Mesendoderm (in vitro differentiated cells): ENCODE data around the gene ASTN1.

ENCODE experiments used
- DNase-seq: peaks from one replicate; pipeline ENCODE4 v3.0.0; 2013
- H2AK5ac ChIP-seq: 2 replicates; pipeline ENCODE4 v1.6.1; 2013; ENCODE audit warnings: low read length, inconsistent platforms
- H2BK120ac ChIP-seq: 2 replicates; pipeline ENCODE4 v1.6.1; 2013; ENCODE audit warnings: low read depth, mild to moderate bottlenecking, low read length, moderate library complexity, mixed read lengths
- H2BK15ac ChIP-seq: replicated peaks from 2 replicates; pipeline ENCODE4 v1.6.1; 2013; ENCODE audit warnings: low read depth, mild to moderate bottlenecking, moderate library complexity
- H2BK5ac ChIP-seq: 2 replicates; pipeline ENCODE4 v1.6.1; 2013; ENCODE audit warnings: low read length, inconsistent platforms
- H3K18ac ChIP-seq: 2 replicates; pipeline ENCODE4 v1.6.1; 2013; ENCODE audit warnings: mild to moderate bottlenecking, low read length, mixed read lengths
- H3K23ac ChIP-seq: one replicate; pipeline ENCODE4 v1.6.1; 2013; ENCODE audit warnings: low read length
- H3K27ac ChIP-seq: 2 replicates; pipeline ENCODE4 v1.5.1; 2013; ENCODE audit warnings: low read depth, mild to moderate bottlenecking, inconsistent platforms, low read length, moderate library complexity
- H3K27me3 ChIP-seq: 2 replicates; pipeline ENCODE4 v1.6.1; 2013; ENCODE audit warnings: low read length, control low read depth, mild to moderate bottlenecking, inconsistent platforms; ENCODE audit not compliant: insufficient read depth, poor library complexity
- H3K36me3 ChIP-seq: 2 replicates; pipeline ENCODE4 v1.6.1; 2013; ENCODE audit warnings: low read length, inconsistent platforms; ENCODE audit not compliant: control insufficient read depth, insufficient read depth
- H3K4ac ChIP-seq: one replicate; pipeline ENCODE4 v1.6.1; 2013; ENCODE audit warnings: low read depth, mild to moderate bottlenecking, low read length, moderate library complexity
- H3K4me1 ChIP-seq: 2 replicates; pipeline ENCODE4 v1.6.1; 2013; ENCODE audit warnings: low read depth, low read length, inconsistent platforms; ENCODE audit not compliant: control insufficient read depth
- H3K4me2 ChIP-seq: 2 replicates; pipeline ENCODE4 v1.6.1; 2013; ENCODE audit warnings: low read length
- H3K4me3 ChIP-seq: 2 replicates; pipeline ENCODE4 v1.5.1; 2013; ENCODE audit warnings: mild to moderate bottlenecking, low read length
- H3K56ac ChIP-seq: one replicate; pipeline ENCODE4 v1.6.1; 2013; ENCODE audit warnings: low read length
- H3K79me1 ChIP-seq: 2 replicates; pipeline ENCODE4 v1.6.1; 2013; ENCODE audit warnings: low read length, inconsistent platforms
- H3K79me2 ChIP-seq: 2 replicates; pipeline ENCODE4 v1.6.1; 2013; ENCODE audit warnings: mild to moderate bottlenecking, low read length; ENCODE audit not compliant: control insufficient read depth, insufficient read depth
- H3K9ac ChIP-seq: 2 replicates; pipeline ENCODE4 v1.6.1; 2013; ENCODE audit warnings: low read length, inconsistent platforms
- H4K5ac ChIP-seq: one replicate; pipeline ENCODE4 v1.6.1; 2013; ENCODE audit warnings: low read length
- H4K8ac ChIP-seq: one replicate; pipeline ENCODE4 v1.6.1; 2013; ENCODE audit warnings: low read depth, mild to moderate bottlenecking, control low read depth, low read length, moderate library complexity
- WGBS: extraction: QIAGEN DNeasy Blood & Tissue Kit; methylation state at CpG from one replicate; pipeline ENCODE4 v1.1.7; 2013; ENCODE audit warnings: low lambda C conversion rate, missing lambda C conversion rate; ENCODE audit not compliant: insufficient coverage; ENCODE audit errors: extremely low coverage; 5-methylcytosine and 5-hydroxymethylcytosine counted together

Gene ASTN1

DNA sequence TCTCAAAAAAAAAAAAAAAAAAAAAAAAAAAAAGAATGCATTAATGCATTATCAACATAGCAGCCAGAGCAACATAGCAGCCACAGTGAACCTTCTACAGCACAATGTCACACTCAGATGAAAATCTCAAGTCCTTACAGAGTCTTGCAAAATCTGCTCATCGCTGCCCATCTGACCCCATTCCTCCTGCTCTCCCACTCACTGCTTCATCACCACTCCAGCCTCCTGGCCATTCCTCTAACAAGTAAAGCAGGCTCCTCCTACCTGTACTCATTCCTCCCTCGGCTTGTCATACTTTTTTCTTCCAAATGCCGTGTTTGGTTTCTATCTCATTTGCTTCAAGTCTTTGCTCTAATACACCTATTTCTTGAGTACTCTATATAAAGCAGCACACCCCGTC is 35.8 kb upstream of the ASTN1 start:
- no peak overlapping the region for H3K18ac ChIP-seq
- H3K4me1 ChIP-seq = no peaks in the 10 kb centered on the region
- no peak overlapping the region for H2BK15ac ChIP-seq
- H4K8ac ChIP-seq = no peak overlapping the region
- H3K79me2 ChIP-seq = no peaks in the 10 kb centered on the region
- H3K4ac ChIP-seq = no peak overlapping the region
- no peak overlapping the region for H2BK120ac ChIP-seq
- H3K4me2 ChIP-seq = no peak overlapping the region
- no peak overlapping the region for H3K4me3 ChIP-seq
- H3K56ac ChIP-seq = no peak overlapping the region
- no peaks in the 10 kb centered on the region for H3K36me3 ChIP-seq
- WGBS = no CpG with 5 or more reads among the region's 4 CpGs
- no peaks in the 10 kb centered on the region for H3K79me1 ChIP-seq
- H3K27me3 ChIP-seq = no peaks in the 10 kb centered on the region
- no peak overlapping the region for H2BK5ac ChIP-seq
- H4K5ac ChIP-seq = no peak overlapping the region
- H2AK5ac ChIP-seq = no peak overlapping the region
- no peak for DNase-seq
- no peak overlapping the region for H3K27ac ChIP-seq
- H3K23ac ChIP-seq = no peak overlapping the region
- H3K9ac ChIP-seq = no peak overlapping the region

DNA sequence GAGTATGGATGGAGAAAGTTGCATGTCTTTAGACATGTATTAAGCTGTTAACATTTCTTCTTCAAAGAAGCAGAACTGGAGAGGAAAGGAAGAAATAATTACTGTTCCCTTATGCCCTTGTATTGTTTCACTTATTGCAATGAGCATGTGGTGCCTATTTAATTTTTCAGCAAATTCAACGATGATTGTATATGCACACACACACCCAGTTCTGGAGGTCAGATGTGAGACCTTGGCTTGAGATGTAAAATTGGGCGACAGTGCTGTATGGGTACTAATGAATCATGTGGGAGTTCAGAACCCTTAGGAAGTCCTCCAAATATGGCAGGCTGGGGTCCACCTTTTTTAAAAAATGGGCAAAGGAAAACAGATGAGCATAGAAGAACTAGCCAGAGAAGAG is 33.7 kb upstream of the ASTN1 start:
- Histone ChIP-seq H2BK5ac (no peak overlapping the region), H3K4me3 (no peak overlapping the region), H3K4me1 (no peaks in the 10 kb centered on the region), H3K18ac (no peak overlapping the region), H3K23ac (no peak overlapping the region), H3K79me2 (no peaks in the 10 kb centered on the region), H3K36me3 (no peaks in the 10 kb centered on the region), H4K8ac (no peak overlapping the region), H3K27me3 (no peaks in the 10 kb centered on the region), H3K27ac (no peak overlapping the region), H3K56ac (no peak overlapping the region), H3K4ac (no peak overlapping the region), H2BK15ac (no peak overlapping the region), H4K5ac (no peak overlapping the region), H2AK5ac (no peak overlapping the region), H3K4me2 (no peak overlapping the region), H2BK120ac (no peak overlapping the region), H3K9ac (no peak overlapping the region), H3K79me1 (no peaks in the 10 kb centered on the region)
- WGBS = no CpG with 5 or more reads among the region's 2 CpGs
- no peak for DNase-seq

DNA sequence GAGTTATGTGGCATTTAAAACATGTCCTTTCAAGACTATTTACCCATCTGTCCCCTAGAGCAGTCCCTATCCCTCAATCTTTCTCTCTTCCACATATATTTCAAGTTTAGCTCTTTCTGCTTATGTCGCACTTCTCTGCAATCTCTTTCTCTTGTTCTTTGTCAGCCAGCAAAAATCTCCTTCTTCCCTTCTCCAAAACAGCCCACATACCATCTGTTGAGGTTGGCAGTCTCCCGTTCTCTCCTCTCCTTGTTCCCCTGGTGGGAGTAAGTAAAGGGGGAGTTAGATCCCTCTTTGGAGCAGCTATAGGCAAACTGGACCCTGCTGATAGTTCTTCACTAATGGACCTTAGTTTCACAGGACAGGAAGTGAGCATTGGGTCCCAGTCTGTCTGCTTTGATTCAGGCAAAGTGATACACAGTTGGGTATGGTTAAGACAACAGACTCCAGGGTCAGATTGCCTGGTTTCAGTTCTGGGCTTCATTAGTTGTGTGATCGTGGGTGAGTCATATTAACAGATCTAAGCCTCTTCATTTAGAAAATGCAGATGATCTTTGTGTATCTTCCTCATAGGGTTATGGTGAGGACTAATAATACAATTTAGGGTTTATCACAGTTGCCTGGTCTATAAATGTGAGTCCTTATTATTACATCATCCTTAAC is 25.9 kb upstream of the ASTN1 start:
- WGBS = no CpG with 5 or more reads among the region's 3 CpGs
- Histone ChIP-seq H3K79me1 (no peaks in the 10 kb centered on the region), H2AK5ac (no peak overlapping the region), H3K36me3 (no peaks in the 10 kb centered on the region), H3K27me3 (no peaks in the 10 kb centered on the region), H3K4me2 (no peak overlapping the region), H3K79me2 (no peaks in the 10 kb centered on the region), H4K8ac (no peak overlapping the region), H3K56ac (no peak overlapping the region), H3K4me1 (no peaks in the 10 kb centered on the region), H3K23ac (no peak overlapping the region), H2BK120ac (no peak overlapping the region), H3K18ac (no peak overlapping the region), H3K9ac (no peak overlapping the region), H2BK5ac (no peak overlapping the region), H3K27ac (no peak overlapping the region), H2BK15ac (no peak overlapping the region), H3K4ac (no peak overlapping the region), H4K5ac (no peak overlapping the region), H3K4me3 (no peak overlapping the region)
- DNase-seq = no peak

DNA sequence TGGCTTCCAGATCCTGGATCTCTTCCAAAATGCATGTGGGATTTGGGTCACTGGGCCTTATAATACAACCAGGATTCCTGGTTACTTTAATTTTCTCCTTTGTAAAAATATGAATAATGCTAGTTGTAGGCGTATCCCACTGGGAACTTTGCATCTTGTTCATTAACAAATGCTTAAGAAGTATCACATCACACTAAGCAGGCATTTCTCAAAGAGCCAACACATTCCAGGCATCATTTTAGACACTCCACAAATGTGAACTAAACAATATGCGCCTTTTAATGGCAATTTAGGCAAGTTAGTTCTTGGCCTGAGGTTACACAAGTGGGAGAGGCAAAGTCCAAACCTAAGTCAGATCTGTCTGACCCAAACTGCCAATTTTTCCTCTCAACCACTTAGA is 22.1 kb upstream of the ASTN1 start:
- Histone ChIP-seq H3K4me2 (no peak overlapping the region), H3K18ac (no peak overlapping the region), H3K9ac (no peak overlapping the region), H2BK5ac (no peak overlapping the region), H2AK5ac (no peak overlapping the region), H3K4me3 (no peak overlapping the region), H3K79me1 (no peaks in the 10 kb centered on the region), H3K79me2 (no peaks in the 10 kb centered on the region), H4K5ac (no peak overlapping the region), H4K8ac (no peak overlapping the region), H3K23ac (no peak overlapping the region), H2BK15ac (no peak overlapping the region), H2BK120ac (no peak overlapping the region), H3K4me1 (peaks cover 4% of the 10 kb centered on the region), H3K56ac (no peak overlapping the region), H3K36me3 (no peaks in the 10 kb centered on the region), H3K27ac (no peak overlapping the region), H3K4ac (no peak overlapping the region), H3K27me3 (no peaks in the 10 kb centered on the region)
- DNase-seq = no peak
- WGBS = no CpG with 5 or more reads among the region's 2 CpGs

DNA sequence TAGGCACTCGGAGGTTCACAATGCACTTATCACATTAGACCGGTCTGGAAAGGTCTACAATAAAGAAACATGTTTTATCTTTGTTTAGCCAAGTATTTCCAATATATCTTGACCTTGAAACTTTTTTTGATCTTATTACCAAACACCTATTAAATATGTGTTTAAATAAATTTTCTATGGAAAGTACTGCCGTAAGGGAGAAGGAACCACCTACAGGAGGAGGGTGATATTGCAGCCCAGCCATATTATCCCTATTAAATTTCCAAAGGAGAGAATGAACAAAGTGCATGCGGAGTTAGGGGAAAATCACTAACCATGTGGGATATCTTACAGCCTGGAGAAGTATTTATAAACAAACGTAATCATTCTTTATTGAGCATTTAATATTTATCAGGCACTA is 20.7 kb upstream of the ASTN1 start:
- no CpG with 5 or more reads among the region's 5 CpGs for WGBS
- Histone ChIP-seq H3K4ac (no peak overlapping the region), H3K9ac (no peak overlapping the region)

DNA sequence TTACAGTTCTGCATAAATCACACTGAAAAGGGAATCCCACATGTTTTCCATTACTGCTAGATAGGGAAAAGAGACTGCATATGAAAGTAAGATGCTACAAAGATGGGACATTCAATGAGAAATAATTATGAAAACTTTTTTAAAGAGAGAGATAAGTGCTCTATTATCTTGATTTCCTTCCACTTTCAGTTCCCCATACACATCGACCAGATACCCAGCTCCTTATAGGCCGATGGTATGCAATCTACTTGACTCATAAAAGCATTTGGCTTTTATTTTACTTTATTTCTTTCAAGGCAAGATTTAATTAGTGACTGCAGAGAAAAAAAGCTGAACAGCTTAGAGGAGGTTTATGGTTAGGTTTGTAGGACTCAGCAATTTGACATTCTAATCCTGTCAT is 19.3 kb upstream of the ASTN1 start:
- Histone ChIP-seq H3K79me1 (no peaks in the 10 kb centered on the region), H3K27me3 (peaks cover 5% of the 10 kb centered on the region), H3K9ac (no peak overlapping the region), H3K56ac (no peak overlapping the region), H3K4me3 (no peak overlapping the region), H4K5ac (no peak overlapping the region), H3K18ac (no peak overlapping the region), H3K4me2 (no peak overlapping the region), H2BK120ac (no peak overlapping the region), H3K36me3 (no peaks in the 10 kb centered on the region), H3K4me1 (peaks cover 4% of the 10 kb centered on the region), H3K4ac (no peak overlapping the region), H4K8ac (no peak overlapping the region), H2AK5ac (no peak overlapping the region), H3K79me2 (no peaks in the 10 kb centered on the region), H2BK15ac (no peak overlapping the region), H3K23ac (no peak overlapping the region), H3K27ac (no peak overlapping the region), H2BK5ac (no peak overlapping the region)
- WGBS = no CpG with 5 or more reads among the region's 2 CpGs
- DNase-seq = no peak

More for the DNA sequence above, 20.7 kb upstream of the ASTN1 start:
- no peaks in the 10 kb centered on the region for H3K36me3 ChIP-seq
- no peak overlapping the region for H2BK120ac ChIP-seq
- H2AK5ac ChIP-seq = no peak overlapping the region
- H3K4me2 ChIP-seq = no peak overlapping the region
- H3K79me1 ChIP-seq = no peaks in the 10 kb centered on the region
- no peak overlapping the region for H3K18ac ChIP-seq
- H3K4me1 ChIP-seq = peaks cover 4% of the 10 kb centered on the region
- peaks cover 1% of the 10 kb centered on the region for H3K27me3 ChIP-seq
- no peak overlapping the region for H2BK5ac ChIP-seq
- no peaks in the 10 kb centered on the region for H3K79me2 ChIP-seq
- no peak overlapping the region for H4K8ac ChIP-seq
- no peak overlapping the region for H2BK15ac ChIP-seq
- no peak overlapping the region for H3K23ac ChIP-seq
- DNase-seq = peak; percentile 42
- H4K5ac ChIP-seq = no peak overlapping the region
- H3K27ac ChIP-seq = no peak overlapping the region
- no peak overlapping the region for H3K56ac ChIP-seq
- no peak overlapping the region for H3K4me3 ChIP-seq
